AG09309 (cell line): Measurements from ENCODE around the gene KAT2A.
A peak's percentile ranks its signal among the peaks of the same experiment; 100 is the strongest.

Experiments
- DNase-seq: peaks from one replicate; pipeline ENCODE4 v3.0.0-alpha.2; 2010; ENCODE audit warnings: low read depth
- H3K4me3 ChIP-seq: 2 replicates; pipeline ENCODE4 v1.5.1; 2011; ENCODE audit warnings: mild to moderate bottlenecking, low read depth, low read length, moderate library complexity; ENCODE audit not compliant: control insufficient read depth
- TF ChIP-seq, protein P1 (sequence below): IDR thresholded peaks from 2 replicates; pipeline ENCODE4 v1.5.1; 2011; ENCODE audit warnings: mild to moderate bottlenecking, low read depth, low read length, inconsistent platforms; ENCODE audit not compliant: insufficient read depth, control insufficient read depth; ENCODE audit errors: missing control alignments

KAT2A gene

DNA sequence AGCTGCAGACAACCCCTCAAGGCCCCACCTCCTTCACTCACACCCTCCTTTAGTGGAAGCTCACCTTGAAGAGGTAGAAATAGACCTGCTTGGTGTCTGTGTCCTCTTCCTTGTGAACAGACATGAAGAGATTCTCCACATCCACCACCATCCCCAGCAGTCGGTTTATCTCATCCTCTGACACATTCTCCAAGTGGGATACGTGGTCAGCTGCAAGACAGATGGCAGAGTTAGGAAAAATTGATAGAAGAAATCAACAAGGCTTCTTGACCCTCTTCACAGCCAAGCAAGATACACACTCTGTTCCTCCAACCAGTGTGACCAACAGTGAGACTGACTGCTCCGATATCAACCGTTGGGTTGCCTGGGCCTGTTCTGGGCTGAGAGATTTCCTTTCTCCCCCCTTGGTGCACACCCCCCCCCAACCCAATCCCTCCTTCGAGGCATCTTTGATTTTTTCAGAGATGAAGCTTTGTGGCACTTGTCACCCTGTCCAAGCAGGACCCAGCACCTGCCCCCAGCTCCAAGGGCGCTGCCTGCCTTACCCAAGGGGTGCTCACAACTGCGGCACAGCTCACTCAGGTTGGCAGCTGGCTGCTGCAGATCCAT is 902 bp downstream of the KAT2A start:
- no peak for DNase-seq
- peak overlapping the region; percentile 68 for H3K4me3 ChIP-seq
- TF ChIP-seq, protein P1, sequence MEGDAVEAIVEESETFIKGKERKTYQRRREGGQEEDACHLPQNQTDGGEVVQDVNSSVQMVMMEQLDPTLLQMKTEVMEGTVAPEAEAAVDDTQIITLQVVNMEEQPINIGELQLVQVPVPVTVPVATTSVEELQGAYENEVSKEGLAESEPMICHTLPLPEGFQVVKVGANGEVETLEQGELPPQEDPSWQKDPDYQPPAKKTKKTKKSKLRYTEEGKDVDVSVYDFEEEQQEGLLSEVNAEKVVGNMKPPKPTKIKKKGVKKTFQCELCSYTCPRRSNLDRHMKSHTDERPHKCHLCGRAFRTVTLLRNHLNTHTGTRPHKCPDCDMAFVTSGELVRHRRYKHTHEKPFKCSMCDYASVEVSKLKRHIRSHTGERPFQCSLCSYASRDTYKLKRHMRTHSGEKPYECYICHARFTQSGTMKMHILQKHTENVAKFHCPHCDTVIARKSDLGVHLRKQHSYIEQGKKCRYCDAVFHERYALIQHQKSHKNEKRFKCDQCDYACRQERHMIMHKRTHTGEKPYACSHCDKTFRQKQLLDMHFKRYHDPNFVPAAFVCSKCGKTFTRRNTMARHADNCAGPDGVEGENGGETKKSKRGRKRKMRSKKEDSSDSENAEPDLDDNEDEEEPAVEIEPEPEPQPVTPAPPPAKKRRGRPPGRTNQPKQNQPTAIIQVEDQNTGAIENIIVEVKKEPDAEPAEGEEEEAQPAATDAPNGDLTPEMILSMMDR = no peak

DNA sequence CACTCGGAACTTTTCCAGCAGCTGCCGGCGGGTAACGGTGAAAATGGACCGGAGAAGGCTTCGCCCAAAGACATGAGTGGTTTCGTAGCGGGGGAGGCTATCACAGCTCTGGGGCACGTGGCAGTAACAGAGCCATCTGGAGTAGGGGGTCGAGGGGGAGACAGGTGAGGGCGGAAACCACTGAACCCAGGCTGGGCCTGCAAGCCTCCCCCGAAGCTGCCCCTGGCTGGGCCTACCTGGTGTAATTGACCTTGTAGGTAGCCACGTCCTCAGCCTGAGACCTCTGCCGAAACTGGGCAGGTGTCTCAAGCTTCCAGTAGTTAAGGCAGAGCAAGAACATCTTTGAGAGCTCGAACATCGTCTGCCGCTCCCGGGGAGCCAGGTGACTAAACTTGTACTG is 1.9 kb downstream of the KAT2A start:
- H3K4me3 ChIP-seq = no peak overlapping the region
- DNase-seq = no peak
- TF ChIP-seq, protein P1 = no peak

DNA sequence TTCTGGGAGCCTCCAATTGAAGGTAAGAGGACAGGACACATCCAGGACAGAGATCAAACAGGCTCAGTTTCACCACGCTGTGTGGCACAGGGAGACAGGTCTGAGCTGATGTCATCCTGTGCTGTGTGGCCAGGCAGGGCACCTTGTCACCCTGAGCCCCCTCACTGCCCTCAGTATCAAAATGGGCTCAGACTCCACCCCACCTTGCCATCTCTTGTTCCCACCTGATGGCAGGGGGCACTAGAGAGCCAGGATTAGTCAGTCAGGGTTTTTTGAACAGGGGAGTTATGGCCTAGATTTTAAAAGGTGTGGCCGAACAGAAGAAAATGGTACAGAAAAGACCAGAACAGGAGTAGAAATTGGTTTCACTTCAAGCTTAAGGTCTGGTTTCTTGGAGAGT is 2.6 kb downstream of the KAT2A start:
- TF ChIP-seq, protein P1 = peak; percentile 62
- H3K4me3 ChIP-seq = no peak overlapping the region
- no peak for DNase-seq

- DNase-seq = no peak
- TF ChIP-seq, protein P1 = no peak
- H3K4me3 ChIP-seq = no peak overlapping the region
Observed at GRCh38 chr17:42118126-42118510, 3.0 kb downstream of the KAT2A start.

GRCh38 chr17:42117397-42118125 is 3.6 kb downstream of the KAT2A start:
- H3K4me3 ChIP-seq = no peak overlapping the region
- TF ChIP-seq, protein P1 = no peak
- no peak for DNase-seq

GRCh38 chr17:42116705-42117396 is 4.3 kb downstream of the KAT2A start:
- TF ChIP-seq, protein P1 = peak; percentile 89
- H3K4me3 ChIP-seq = no peak overlapping the region
- DNase-seq = peak; percentile 44
